GM23338 (cell line): Measurements from ENCODE around the gene HIVEP3. TPM values are rescaled to one million over a fixed set of nuclear protein-coding genes. Genes with fewer than 3 reads are reported as not detected.

ENCODE experiments used
- ATAC-seq: fragments of 200-7000 bp; cut with Tn5 transposase; 3 replicates; pipeline ENCODE4 v1.9.1; 2020
- DNase-seq: peaks from one replicate; pipeline ENCODE4 v3.0.0-alpha.2; 2015; ENCODE audit warnings: low spot score
- H2AFZ ChIP-seq: fragments of 200-600 bp; sonication (generic); 2 replicates; pipeline ENCODE4 v1.8.0; 2016; ENCODE audit warnings: antibody characterized with exemption, mild to moderate bottlenecking, moderate library complexity
- H3F3A ChIP-seq: fragments of 200-600 bp; sonication (generic); replicated peaks from 2 replicates; pipeline ENCODE4 v1.8.0; 2017; ENCODE audit warnings: antibody characterized with exemption, mixed run types, low read depth
- H3K27ac ChIP-seq: fragments of 200-600 bp; sonication (generic); 2 replicates; pipeline ENCODE4 v1.6.1; 2016; ENCODE audit warnings: low read depth
- H3K27me3 ChIP-seq: fragments of 200-600 bp; sonication (generic); 2 replicates; pipeline ENCODE4 v1.8.0; 2016; ENCODE audit warnings: mild to moderate bottlenecking, mixed run types, moderate library complexity; ENCODE audit not compliant: insufficient read depth
- H3K36me3 ChIP-seq: fragments of 200-600 bp; sonication (generic); 2 replicates; pipeline ENCODE4 v1.8.0; 2016; ENCODE audit warnings: mild to moderate bottlenecking; ENCODE audit not compliant: insufficient read depth
- H3K4me1 ChIP-seq: fragments of 200-600 bp; sonication (generic); 2 replicates; pipeline ENCODE4 v1.8.0; 2016; ENCODE audit warnings: mild to moderate bottlenecking, moderate library complexity; ENCODE audit not compliant: insufficient read depth
- H3K4me2 ChIP-seq: fragments of 200-600 bp; sonication (generic); 2 replicates; pipeline ENCODE4 v1.7.1; 2017; ENCODE audit warnings: mixed run types
- H3K4me3 ChIP-seq: fragments of 200-600 bp; sonication (generic); 2 replicates; pipeline ENCODE4 v1.6.1; 2016; ENCODE audit warnings: mixed run types
- H3K79me2 ChIP-seq: fragments of 200-600 bp; sonication (generic); replicated peaks from 2 replicates; pipeline ENCODE4 v1.8.0; 2017; ENCODE audit warnings: mild to moderate bottlenecking; ENCODE audit not compliant: insufficient read depth
- H3K9me2 ChIP-seq: fragments of 200-600 bp; sonication (generic); 2 replicates; pipeline ENCODE4 v1.8.0; 2017; ENCODE audit not compliant: insufficient read depth
- H4K20me1 ChIP-seq: fragments of 200-600 bp; sonication (generic); replicated peaks from 2 replicates; pipeline ENCODE4 v1.8.0; 2017; ENCODE audit warnings: mild to moderate bottlenecking; ENCODE audit not compliant: insufficient read depth
- H3K27ac Mint-ChIP-seq: 2 replicates; pipeline ENCODE4 v1.8.0; 2020; ENCODE audit warnings: inconsistent platforms, mild to moderate bottlenecking, moderate library complexity, mixed read lengths
- H3K27me3 Mint-ChIP-seq: 3 replicates; pipeline ENCODE4 v1.8.0; 2022; ENCODE audit warnings: low read depth, mild to moderate bottlenecking, moderate library complexity, mixed read lengths, inconsistent platforms; ENCODE audit not compliant: insufficient read depth, poor library complexity
- H3K36me3 Mint-ChIP-seq: 3 replicates; pipeline ENCODE4 v1.8.0; 2021; ENCODE audit warnings: low read depth, mild to moderate bottlenecking, inconsistent platforms, moderate library complexity, mixed read lengths
- H3K4me1 Mint-ChIP-seq: 3 replicates; pipeline ENCODE4 v1.8.0; 2020; ENCODE audit warnings: mild to moderate bottlenecking, inconsistent platforms, mixed read lengths
- H3K4me3 Mint-ChIP-seq: 3 replicates; pipeline ENCODE4 v1.8.0; 2021; ENCODE audit warnings: moderate library complexity, mild to moderate bottlenecking, inconsistent platforms, mixed read lengths
- H3K9me3 Mint-ChIP-seq: 3 replicates; pipeline ENCODE4 v1.8.0; 2020; ENCODE audit warnings: moderate library complexity, mild to moderate bottlenecking, inconsistent platforms, mixed read lengths
- EZH2phosphoT487 ChIP-seq: fragments of 200-600 bp; sonication (generic); IDR thresholded peaks from one replicate; pipeline ENCODE4 v1.8.1; 2018; ENCODE audit warnings: antibody characterized with exemption; ENCODE audit not compliant: unreplicated experiment
- JUNB ChIP-seq: IDR thresholded peaks from one replicate; pipeline ENCODE4 v1.6.1; 2016; ENCODE audit warnings: antibody characterized with exemption; ENCODE audit not compliant: unreplicated experiment
- NANOG ChIP-seq: IDR thresholded peaks from 2 replicates; pipeline ENCODE4 v1.6.1; 2016; ENCODE audit warnings: antibody characterized with exemption, borderline replicate concordance
- POLR2AphosphoS5 ChIP-seq: IDR thresholded peaks from 2 replicates; pipeline ENCODE4 v1.6.1; 2016; ENCODE audit warnings: antibody characterized with exemption, low read depth
- STAT1 ChIP-seq: IDR thresholded peaks from one replicate; pipeline ENCODE4 v1.6.1; 2016; ENCODE audit warnings: antibody characterized with exemption; ENCODE audit not compliant: unreplicated experiment
- polyA plus RNA-seq: library from polyadenylated mRNA; unstranded; fragments of >200 nt; fragmentation: Nextera tagmentation; extraction: Ambion mirVana; gene quantifications from 2 replicates; pipeline ENCODE4 v1.2.1, GENCODE V29; 2016
- total RNA-seq: library from RNA; depleted of rRNA; stranded (reverse); fragments of >200 nt; shearing (Covaris generic); gene quantifications from 2 replicates; pipeline ENCODE4 v1.2.3, GENCODE V29; 2014
- TF ChIP-seq, protein P1 (sequence below): fragments of 250-450 bp; sonication (Bioruptor Pico); IDR thresholded peaks from 2 replicates; pipeline ENCODE4 v1.5.0; 2020; ENCODE audit warnings: mild to moderate bottlenecking, moderate library complexity

HIVEP3 gene
- total and polyA plus RNA-seq, 2 experiments from 2014 or later: 0.14 to 0.24 TPM

GRCh38 chr1:41838266-41838665, 80.5 kb downstream of the HIVEP3 start (continued):
- TF ChIP-seq, protein P1, sequence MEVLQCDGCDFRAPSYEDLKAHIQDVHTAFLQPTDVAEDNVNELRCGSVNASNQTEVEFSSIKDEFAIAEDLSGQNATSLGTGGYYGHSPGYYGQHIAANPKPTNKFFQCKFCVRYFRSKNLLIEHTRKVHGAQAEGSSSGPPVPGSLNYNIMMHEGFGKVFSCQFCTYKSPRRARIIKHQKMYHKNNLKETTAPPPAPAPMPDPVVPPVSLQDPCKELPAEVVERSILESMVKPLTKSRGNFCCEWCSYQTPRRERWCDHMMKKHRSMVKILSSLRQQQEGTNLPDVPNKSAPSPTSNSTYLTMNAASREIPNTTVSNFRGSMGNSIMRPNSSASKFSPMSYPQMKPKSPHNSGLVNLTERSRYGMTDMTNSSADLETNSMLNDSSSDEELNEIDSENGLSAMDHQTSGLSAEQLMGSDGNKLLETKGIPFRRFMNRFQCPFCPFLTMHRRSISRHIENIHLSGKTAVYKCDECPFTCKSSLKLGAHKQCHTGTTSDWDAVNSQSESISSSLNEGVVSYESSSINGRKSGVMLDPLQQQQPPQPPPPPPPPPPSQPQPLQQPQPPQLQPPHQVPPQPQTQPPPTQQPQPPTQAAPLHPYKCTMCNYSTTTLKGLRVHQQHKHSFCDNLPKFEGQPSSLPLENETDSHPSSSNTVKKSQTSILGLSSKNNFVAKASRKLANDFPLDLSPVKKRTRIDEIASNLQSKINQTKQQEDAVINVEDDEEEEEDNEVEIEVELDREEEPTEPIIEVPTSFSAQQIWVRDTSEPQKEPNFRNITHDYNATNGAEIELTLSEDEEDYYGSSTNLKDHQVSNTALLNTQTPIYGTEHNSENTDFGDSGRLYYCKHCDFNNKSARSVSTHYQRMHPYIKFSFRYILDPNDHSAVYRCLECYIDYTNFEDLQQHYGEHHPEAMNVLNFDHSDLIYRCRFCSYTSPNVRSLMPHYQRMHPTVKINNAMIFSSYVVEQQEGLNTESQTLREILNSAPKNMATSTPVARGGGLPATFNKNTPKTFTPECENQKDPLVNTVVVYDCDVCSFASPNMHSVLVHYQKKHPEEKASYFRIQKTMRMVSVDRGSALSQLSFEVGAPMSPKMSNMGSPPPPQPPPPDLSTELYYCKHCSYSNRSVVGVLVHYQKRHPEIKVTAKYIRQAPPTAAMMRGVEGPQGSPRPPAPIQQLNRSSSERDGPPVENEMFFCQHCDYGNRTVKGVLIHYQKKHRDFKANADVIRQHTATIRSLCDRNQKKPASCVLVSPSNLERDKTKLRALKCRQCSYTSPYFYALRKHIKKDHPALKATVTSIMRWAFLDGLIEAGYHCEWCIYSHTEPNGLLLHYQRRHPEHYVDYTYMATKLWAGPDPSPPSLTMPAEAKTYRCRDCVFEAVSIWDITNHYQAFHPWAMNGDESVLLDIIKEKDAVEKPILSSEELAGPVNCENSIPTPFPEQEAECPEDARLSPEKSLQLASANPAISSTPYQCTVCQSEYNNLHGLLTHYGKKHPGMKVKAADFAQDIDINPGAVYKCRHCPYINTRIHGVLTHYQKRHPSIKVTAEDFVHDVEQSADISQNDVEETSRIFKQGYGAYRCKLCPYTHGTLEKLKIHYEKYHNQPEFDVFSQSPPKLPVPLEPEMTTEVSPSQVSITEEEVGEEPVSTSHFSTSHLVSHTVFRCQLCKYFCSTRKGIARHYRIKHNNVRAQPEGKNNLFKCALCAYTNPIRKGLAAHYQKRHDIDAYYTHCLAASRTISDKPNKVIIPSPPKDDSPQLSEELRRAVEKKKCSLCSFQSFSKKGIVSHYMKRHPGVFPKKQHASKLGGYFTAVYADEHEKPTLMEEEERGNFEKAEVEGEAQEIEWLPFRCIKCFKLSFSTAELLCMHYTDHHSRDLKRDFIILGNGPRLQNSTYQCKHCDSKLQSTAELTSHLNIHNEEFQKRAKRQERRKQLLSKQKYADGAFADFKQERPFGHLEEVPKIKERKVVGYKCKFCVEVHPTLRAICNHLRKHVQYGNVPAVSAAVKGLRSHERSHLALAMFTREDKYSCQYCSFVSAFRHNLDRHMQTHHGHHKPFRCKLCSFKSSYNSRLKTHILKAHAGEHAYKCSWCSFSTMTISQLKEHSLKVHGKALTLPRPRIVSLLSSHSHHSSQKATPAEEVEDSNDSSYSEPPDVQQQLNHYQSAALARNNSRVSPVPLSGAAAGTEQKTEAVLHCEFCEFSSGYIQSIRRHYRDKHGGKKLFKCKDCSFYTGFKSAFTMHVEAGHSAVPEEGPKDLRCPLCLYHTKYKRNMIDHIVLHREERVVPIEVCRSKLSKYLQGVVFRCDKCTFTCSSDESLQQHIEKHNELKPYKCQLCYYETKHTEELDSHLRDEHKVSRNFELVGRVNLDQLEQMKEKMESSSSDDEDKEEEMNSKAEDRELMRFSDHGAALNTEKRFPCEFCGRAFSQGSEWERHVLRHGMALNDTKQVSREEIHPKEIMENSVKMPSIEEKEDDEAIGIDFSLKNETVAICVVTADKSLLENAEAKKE (CRISPR knock-in tag): no peak

- no peaks in the 10 kb centered on the region for H3K27me3 ChIP-seq
- DNase-seq (no peak), ATAC-seq (no peak)
- H3K4me2 ChIP-seq: no peak overlapping the region
- no peaks in the 10 kb centered on the region for H4K20me1 ChIP-seq
- H2AFZ ChIP-seq: no peak overlapping the region
- H3K36me3 ChIP-seq: no peaks in the 10 kb centered on the region
- H3K4me1 ChIP-seq: peaks cover 2% of the 10 kb centered on the region; the same call in 1 of the 2 replicates
- H3K9me2 ChIP-seq: 0 out of 2 replicates have a peak, but pooled peaks cover 7% of the 10 kb centered on the region
- no peak overlapping the region for H3K4me3 ChIP-seq
- no peaks in the 10 kb centered on the region for H3K9me3 Mint-ChIP-seq
- peaks cover 6% of the 10 kb centered on the region for H3K4me1 Mint-ChIP-seq
- no peak overlapping the region for H3K27ac ChIP-seq
- TF ChIP-seq STAT1 (no peak), EZH2phosphoT487 (no peak), POLR2AphosphoS5 (no peak), NANOG (no peak), JUNB (no peak)
- no peaks in the 10 kb centered on the region for H3F3A ChIP-seq
- no peaks in the 10 kb centered on the region for H3K36me3 Mint-ChIP-seq
- H3K79me2 ChIP-seq: no peaks in the 10 kb centered on the region
- no peak overlapping the region for H3K4me3 Mint-ChIP-seq
- H3K27ac Mint-ChIP-seq: no peak overlapping the region
- peaks cover 1% of the 10 kb centered on the region for H3K27me3 Mint-ChIP-seq
Observed at GRCh38 chr1:41837691-41838090, 81.0 kb downstream of the HIVEP3 start.
